Epidermal melanocyte (primary cell): Measurements from ENCODE around the gene MFAP3.
"Not testable (repeated sequence)": the region's sequence is repeated elsewhere in the genome, so short reads cannot be mapped to it uniquely, and the experiment has no call there.

Experiments
- DNase-seq: peaks from one replicate; pipeline ENCODE4 v3.0.0; 2011; ENCODE audit warnings: low spot score; ENCODE audit not compliant: insufficient read length

Gene MFAP3

DNA sequence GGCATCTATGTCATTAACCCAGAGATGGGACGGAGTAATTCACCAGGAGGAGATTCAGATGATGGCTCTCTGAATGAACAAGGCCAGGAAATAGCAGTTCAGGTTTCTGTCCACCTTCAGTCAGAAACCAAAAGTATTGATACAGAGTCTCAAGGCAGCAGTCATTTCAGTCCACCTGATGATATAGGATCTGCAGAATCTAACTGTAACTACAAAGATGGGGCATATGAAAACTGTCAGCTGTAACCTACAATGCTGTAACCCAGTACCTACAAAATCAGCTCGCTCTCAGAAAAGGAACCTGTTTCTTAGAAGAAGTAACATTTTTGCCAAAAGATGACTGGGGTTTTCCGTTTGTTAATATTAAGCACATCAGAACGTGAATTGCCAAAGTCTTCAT lies 14.7 kb downstream of the MFAP3 start:
- no peak for DNase-seq

DNA sequence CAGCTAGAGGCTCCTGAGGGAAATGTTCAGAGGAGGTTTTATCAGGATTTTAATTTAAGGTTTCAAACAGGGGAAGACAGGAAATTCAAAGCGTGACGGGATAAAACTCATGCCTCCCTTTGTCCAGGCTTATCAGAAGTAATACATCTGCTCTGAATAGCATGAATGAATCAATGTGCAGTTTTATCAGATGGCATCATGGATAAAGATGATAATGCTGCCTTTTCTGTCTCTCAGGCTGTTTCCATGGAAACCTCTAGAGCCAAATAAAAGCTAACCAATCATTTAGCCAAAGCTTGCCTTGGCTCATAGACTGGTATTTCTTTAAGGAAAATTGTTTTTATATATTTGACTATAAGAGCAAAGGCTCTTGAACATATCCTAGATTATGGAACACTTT lies 16.4 kb downstream of the MFAP3 start:
- no peak for DNase-seq

GRCh38 chr5:154058055-154059038 lies 19.6 kb downstream of the MFAP3 start:
- no peak for DNase-seq

GRCh38 chr5:154059039-154059430 lies 20.3 kb downstream of the MFAP3 start:
- no peak for DNase-seq

- no peak for DNase-seq
These were observed 20.8 kb downstream of the MFAP3 start for GRCh38 chr5:154059583-154059982.

DNA sequence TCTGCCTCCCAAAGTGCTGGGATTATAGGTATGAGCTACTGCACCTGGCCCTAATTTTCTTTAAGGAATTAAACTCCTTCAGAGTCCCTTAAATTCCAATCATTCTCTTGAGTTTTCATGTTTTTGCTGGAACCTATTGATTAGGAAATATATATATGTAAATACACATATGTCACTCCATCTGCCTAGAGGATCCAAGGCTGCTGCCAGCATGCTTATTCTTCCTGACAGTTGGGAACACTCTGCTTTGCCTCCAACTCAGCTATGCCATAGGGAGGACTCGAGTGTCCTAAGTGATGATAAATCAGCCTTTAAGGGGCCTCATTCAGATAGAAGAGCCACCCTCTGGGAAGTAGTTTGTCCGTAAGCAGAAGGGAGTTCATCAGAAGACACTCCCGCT lies 21.8 kb downstream of the MFAP3 start:
- DNase-seq, result no peak

DNA sequence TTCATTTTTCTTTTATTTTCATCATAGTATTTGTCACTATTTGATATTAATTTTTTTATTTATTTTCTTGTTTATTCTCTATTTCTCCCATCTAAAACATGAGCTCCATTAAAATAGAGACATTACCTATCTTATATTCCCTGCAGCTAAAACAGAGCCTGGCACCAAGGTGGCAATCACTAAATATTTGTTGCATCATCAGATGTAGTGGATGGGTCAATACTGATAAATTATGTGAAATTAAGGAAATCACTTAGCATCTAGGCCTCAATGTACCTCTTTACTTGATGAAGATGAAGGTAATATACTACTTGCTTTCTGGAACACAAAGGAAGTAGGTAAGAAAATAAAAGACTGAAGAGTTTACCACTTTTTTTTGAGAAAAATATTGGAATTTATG lies 24.6 kb downstream of the MFAP3 start:
- DNase-seq, result no peak

GRCh38 chr5:154065971-154066370 lies 27.2 kb downstream of the MFAP3 start:
- DNase-seq, result no peak

GRCh38 chr5:154069854-154070253 lies 31.1 kb downstream of the MFAP3 start:
- not testable (repeated sequence) for DNase-seq

GRCh38 chr5:154071799-154072413 lies 33.1 kb downstream of the MFAP3 start:
- DNase-seq, result no peak

- peak; percentile 73 for DNase-seq
These were observed 33.8 kb downstream of the MFAP3 start for GRCh38 chr5:154072414-154073171.

DNA sequence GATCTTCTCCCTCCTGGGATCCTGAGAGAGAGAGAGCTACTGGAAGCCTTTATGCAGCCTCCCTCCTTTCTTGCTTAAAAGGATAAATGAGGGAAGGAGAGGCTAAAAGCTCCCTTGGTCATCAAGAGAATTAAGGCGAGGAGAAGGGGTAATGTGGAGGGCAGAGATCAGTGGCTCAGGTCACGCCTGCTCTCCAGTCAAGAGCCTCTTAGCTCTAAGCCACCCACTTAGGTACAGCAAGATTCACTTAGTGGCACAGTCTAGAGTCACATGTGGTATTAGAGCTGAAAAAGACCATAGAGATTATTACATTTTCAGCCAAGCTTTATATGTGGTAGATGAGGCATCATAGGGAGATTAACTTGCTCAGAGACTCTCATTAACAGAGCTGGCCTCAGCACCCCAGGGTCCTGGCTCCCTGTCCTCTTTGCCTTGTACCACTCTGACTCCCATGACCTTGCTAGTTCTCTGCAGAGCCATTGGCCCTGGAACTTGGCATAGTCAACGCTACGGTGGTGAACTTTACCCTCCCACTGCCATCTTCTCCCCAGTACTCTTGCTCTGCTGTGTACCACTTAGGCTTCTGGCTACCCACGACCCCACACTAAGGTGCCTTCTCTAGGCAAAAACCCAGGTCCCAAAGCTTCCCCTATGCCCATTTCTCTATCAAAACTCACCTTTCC lies 37.6 kb downstream of the MFAP3 start:
- no peak for DNase-seq

DNA sequence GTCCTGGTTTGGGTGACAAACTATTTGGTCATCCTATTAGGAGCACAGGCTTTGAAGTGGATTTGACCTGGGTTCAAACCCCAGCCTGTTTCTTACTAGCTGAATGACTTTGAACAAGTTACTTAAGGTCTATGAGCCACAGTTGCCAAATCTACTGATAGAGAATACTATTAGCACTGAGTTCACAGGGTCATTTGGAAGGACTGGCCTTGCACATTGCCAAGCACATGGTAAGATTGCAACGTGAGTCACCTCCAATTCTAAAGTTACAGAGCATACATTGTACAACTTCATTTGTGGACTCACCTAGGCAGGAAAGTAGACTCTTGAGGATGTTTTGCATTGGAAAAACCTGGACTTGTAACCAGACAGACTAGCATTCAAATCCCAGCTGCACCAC lies 38.9 kb downstream of the MFAP3 start:
- DNase-seq, result no peak

- DNase-seq, result no peak
These were observed 39.5 kb downstream of the MFAP3 start for GRCh38 chr5:154078272-154078671.

DNA sequence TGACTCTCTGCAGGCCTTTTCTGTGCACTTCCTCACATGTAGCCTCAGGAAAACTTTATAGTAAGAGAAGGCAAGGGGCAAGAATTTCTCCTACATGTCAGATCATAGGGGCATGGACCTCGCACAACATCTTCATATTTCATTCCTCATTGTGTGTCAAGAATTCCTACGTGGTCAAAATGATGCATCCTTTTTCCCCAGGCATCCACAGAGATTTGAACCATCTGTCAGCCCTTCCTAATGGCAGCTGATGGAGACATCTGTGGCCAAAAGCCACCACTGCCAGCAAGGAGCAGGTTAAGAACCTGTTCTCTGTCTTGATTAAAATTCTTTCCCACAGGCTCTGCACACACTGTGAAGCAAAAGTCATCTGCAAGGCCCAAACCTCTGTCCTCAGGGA lies 42.5 kb downstream of the MFAP3 start:
- no peak for DNase-seq

DNA sequence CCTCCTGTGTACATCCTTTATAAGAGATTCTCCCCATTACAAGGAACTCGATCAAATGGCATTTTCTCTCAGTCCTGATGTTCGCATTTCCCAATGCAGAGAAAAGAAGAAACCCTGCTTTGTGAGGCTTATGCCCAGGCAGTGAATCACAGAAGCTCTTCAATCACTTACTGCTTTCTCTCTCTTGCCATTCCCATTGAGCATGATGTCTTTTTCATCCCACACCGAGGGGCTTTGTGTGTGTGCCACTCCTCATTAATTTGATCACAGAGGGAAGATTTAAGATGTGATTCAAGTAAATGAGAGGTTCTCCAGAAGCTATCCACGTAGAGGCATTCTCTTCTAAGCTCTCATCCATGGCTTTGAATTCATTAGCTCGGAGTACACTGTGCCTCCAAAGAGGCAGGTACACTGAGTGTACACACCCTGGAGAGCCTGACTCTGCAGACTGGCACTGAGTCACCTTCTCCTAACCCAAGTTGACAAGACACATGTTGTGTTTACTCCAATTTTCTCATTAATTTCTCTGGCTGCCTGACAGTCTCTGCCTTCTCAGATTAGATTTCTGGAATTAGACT lies 45.4 kb downstream of the MFAP3 start:
- DNase-seq, result no peak

DNA sequence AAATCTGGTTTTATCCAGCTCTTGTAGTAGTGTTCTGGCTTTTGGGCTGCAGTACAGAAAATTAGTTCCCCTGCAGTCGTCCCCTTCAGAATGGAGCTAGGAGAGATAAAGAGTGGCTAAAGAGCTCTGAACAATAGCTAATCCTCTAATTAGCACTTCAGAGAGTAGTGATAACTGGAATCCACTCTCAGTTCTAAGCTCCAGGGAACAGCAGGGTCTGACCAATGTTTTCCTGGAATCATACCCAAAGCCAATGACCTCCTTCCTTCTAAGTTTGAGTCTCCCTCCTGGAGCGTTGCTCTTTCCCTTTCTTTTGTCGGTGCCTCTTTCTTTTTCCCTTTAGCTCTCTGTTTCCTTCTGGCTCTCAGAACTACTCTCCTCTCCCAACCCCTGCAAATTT lies 47.4 kb downstream of the MFAP3 start:
- no peak for DNase-seq

DNA sequence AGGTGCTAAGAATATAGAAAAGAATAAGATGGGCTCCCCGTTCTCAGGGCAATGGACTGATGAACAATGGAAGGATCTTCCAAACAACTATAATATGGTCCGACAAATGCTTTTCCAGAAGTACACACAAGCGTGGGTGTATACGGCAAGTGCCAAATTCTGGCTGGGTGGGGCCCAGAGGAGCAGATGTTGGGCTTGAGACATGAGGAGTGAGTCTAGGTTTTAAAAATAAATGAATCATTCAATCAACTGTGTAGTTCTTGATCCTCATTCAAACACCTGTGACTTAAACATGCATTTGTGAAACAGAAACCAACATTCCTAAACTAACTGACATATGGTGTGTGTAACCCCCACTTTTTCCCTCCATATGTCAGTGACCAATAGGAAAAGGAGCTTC lies 47.9 kb downstream of the MFAP3 start:
- no peak for DNase-seq

- DNase-seq, result no peak
These were observed 48.5 kb downstream of the MFAP3 start for GRCh38 chr5:154087260-154087659.

DNA sequence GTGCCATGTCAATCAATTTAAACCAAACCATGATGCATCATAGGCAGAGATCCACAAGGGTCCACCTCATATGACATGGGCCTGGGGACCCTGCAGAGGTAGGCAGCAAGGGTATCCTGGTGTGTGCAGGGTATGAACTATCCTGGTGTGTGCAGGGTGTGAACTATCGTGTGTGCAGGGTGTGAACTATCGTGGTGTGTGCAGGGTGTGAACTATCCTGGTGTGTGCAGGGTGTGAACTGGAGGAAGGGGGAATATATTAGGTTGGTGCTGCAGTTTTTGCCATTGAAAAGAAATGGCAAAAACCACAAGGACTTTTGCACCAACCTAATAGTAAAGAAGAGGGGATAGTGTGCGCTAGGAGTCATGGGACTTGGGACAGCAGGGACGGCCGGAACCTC lies 50.0 kb downstream of the MFAP3 start:
- no peak for DNase-seq

- DNase-seq, result no peak
These were observed 51.9 kb downstream of the MFAP3 start for GRCh38 chr5:154090656-154091055.
